OCI-LY7 (cell line): ENCODE results near the gene RHO.
"Not testable (repeated sequence)": the region's sequence is repeated elsewhere in the genome, so short reads cannot be mapped to it uniquely, and the experiment has no call there.

ENCODE experiments used
- EZH2phosphoT487 ChIP-seq: fragments of 200-600 bp; sonication (generic); IDR thresholded peaks from 2 replicates; pipeline ENCODE4 v1.6.1; 2018; ENCODE audit warnings: low read depth, borderline replicate concordance, mild to moderate bottlenecking, mixed run types, antibody characterized with exemption, low read length, moderate library complexity, mixed read lengths
- TF ChIP-seq, protein P1 (sequence below): fragments of 200-600 bp; sonication (generic); conservative IDR thresholded peaks from 2 replicates; pipeline ENCODE4 v1.5.1; 2014; ENCODE audit warnings: mild to moderate bottlenecking, antibody characterized with exemption, low read length, moderate library complexity, mixed read lengths

DNA sequence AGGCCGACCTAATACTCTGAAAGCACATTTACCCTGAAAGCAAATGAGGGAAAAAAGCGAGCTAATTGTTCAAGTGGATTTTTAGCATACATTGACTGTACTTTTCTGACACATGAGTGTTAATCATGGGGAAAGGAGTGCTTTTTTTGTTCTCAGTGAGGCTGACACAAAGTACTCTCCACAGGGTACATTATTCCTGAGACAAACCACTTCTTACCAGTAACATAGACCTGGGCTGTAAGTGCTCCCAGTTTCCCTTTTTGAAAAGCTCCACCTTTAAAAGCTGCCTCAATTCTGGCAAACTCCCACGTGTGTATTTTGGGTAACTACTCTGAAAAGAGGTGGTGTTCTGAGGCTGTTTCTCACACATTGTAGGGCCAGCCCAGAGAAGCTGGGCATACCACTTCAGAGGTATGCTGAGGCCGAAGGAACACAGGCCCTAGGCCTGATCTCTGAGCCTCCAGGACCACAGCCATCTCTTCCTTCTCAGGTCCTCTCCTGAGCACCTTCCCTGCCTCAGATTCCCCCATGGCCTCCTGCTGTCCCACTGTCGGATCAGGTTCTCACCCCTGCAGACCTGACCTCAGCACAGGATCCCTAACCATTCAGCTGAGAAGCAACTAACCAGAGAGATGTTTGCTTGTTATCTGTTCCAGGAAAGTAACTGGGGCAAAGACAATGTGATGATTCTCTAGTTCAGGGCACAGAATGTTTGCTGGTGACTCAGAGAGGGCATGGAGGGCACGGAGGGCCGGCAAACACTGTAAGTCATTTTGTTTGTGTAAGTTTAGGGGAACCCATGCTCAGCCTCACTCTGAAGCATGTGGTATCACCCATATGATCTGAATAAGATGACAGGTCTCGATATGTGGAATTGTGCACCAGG, 29.6 kb upstream of the RHO start:
- TF ChIP-seq, protein P1, sequence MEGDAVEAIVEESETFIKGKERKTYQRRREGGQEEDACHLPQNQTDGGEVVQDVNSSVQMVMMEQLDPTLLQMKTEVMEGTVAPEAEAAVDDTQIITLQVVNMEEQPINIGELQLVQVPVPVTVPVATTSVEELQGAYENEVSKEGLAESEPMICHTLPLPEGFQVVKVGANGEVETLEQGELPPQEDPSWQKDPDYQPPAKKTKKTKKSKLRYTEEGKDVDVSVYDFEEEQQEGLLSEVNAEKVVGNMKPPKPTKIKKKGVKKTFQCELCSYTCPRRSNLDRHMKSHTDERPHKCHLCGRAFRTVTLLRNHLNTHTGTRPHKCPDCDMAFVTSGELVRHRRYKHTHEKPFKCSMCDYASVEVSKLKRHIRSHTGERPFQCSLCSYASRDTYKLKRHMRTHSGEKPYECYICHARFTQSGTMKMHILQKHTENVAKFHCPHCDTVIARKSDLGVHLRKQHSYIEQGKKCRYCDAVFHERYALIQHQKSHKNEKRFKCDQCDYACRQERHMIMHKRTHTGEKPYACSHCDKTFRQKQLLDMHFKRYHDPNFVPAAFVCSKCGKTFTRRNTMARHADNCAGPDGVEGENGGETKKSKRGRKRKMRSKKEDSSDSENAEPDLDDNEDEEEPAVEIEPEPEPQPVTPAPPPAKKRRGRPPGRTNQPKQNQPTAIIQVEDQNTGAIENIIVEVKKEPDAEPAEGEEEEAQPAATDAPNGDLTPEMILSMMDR = not testable (repeated sequence)
- not testable (repeated sequence) for TF ChIP-seq EZH2phosphoT487
